ENCODE results near the gene TMUB2. TPM values are rescaled to one million over a fixed set of nuclear protein-coding genes. Genes with fewer than 3 reads are reported as not detected.
A peak's percentile ranks its signal among the peaks of the same experiment; 100 is the strongest.

The TMUB2 gene
- total and polyA plus RNA-seq, 9 of the 15 experiments (the other 6 are each of a cell fraction or from before 2014, with no cell fraction given) = 4.1 to 29.8 (median 16.3) TPM

DNA sequence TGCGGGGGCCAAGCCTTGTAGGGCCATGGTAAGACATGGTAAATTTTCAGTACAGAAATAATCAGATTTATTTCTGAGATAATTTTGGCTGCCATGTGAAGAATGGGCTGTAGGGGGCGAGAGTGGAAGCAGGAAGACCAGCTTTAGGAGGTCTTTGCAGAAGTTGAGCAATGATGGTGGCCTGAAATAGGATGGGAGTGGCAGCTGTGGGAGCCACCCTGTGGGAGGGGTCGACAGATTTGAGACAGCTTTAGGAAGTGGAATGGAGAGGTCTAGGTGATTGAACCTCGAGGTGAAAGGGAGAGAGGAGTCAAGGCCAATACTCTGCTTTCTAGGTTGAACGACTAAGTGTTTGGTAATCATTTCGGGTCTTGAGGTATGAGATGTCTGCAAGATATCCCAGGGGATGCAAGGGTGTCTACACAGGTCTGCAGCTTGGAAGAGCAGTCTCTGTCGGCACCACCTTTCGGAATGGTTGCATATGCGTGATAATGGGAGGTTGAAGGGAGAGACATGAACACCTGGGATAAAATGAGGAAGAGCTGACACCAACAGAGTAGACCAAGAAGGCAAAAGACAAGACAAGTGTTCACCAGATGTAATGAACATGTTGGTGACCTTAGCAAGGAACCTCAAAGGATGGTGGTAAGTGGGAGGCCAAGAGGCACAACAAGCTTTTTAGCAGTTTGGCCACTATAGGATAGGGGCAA lies 17.1 kb downstream of the TMUB2 start (continued):
- TF ChIP-seq, protein P1, sequence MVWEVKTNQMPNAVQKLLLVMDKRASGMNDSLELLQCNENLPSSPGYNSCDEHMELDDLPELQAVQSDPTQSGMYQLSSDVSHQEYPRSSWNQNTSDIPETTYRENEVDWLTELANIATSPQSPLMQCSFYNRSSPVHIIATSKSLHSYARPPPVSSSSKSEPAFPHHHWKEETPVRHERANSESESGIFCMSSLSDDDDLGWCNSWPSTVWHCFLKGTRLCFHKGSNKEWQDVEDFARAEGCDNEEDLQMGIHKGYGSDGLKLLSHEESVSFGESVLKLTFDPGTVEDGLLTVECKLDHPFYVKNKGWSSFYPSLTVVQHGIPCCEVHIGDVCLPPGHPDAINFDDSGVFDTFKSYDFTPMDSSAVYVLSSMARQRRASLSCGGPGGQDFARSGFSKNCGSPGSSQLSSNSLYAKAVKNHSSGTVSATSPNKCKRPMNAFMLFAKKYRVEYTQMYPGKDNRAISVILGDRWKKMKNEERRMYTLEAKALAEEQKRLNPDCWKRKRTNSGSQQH (CRISPR knock-in tag; IDR thresholded peaks at IDR 0.05) = no peak
- TF ChIP-seq ZNF263 (CRISPR knock-in tag; IDR thresholded peaks at IDR 0.05; ENCODE audit: borderline replicate concordance) = no peak
- no peak for TF ChIP-seq U2AF1 (optimal IDR thresholded peaks at IDR 0.05; ENCODE audit: low read depth, low read length)
- TF ChIP-seq HLTF (IDR thresholded peaks at IDR 0.05) = no peak
- TF ChIP-seq, protein P2, sequence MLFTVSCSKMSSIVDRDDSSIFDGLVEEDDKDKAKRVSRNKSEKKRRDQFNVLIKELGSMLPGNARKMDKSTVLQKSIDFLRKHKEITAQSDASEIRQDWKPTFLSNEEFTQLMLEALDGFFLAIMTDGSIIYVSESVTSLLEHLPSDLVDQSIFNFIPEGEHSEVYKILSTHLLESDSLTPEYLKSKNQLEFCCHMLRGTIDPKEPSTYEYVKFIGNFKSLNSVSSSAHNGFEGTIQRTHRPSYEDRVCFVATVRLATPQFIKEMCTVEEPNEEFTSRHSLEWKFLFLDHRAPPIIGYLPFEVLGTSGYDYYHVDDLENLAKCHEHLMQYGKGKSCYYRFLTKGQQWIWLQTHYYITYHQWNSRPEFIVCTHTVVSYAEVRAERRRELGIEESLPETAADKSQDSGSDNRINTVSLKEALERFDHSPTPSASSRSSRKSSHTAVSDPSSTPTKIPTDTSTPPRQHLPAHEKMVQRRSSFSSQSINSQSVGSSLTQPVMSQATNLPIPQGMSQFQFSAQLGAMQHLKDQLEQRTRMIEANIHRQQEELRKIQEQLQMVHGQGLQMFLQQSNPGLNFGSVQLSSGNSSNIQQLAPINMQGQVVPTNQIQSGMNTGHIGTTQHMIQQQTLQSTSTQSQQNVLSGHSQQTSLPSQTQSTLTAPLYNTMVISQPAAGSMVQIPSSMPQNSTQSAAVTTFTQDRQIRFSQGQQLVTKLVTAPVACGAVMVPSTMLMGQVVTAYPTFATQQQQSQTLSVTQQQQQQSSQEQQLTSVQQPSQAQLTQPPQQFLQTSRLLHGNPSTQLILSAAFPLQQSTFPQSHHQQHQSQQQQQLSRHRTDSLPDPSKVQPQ (CRISPR knock-in tag; IDR thresholded peaks at IDR 0.05; ENCODE audit: borderline replicate concordance) = no peak
- no peak for TF ChIP-seq SIN3A (IDR thresholded peaks at IDR 0.05; ENCODE audit: borderline replicate concordance in 2 of 2, control insufficient read depth in 1 of 2, low read depth in 2 of 2, low read length in 2 of 2)
- TF ChIP-seq ETV1 (tag; conservative IDR thresholded peaks at IDR 0.05; ENCODE audit: low read depth) = peak; percentile 35; the same call in 1 of the 2 replicates
- TF ChIP-seq ZNF134 (CRISPR knock-in tag; conservative IDR thresholded peaks at IDR 0.05) = no peak
- no peak for TF ChIP-seq ZNF143 (CRISPR knock-in tag; IDR thresholded peaks at IDR 0.05)
- TF ChIP-seq JUND (IDR thresholded peaks at IDR 0.05; ENCODE audit: borderline replicate concordance, low read depth, low read length) = no peak
- TF ChIP-seq JUND (tag; IDR thresholded peaks at IDR 0.05; ENCODE audit: borderline replicate concordance, low read depth, low read length) = no peak
- no peak for TF ChIP-seq TCFL5 (CRISPR knock-in tag; conservative IDR thresholded peaks at IDR 0.05)
- TF ChIP-seq ZNF347 (CRISPR knock-in tag; IDR thresholded peaks at IDR 0.05; ENCODE audit: low read depth) = no peak
- peak; percentile 21; the same call in 1 of the 2 replicates for TF ChIP-seq RAD51 (IDR thresholded peaks at IDR 0.05; ENCODE audit: borderline replicate concordance, low read depth)
- TF ChIP-seq HMG20B (CRISPR knock-in tag; IDR thresholded peaks at IDR 0.05) = no peak
- no peak for TF ChIP-seq NRF1 (conservative IDR thresholded peaks at IDR 0.05 in 1 of 2, IDR thresholded peaks at IDR 0.05 in 1 of 2)
- no peak for TF ChIP-seq CBX3 (IDR thresholded peaks at IDR 0.05; ENCODE audit: borderline replicate concordance in 1 of 2, low read length in 2 of 2)
- no peak for TF ChIP-seq ZNF785 (CRISPR knock-in tag; IDR thresholded peaks at IDR 0.05)
- no peak for TF ChIP-seq RBM17 (IDR thresholded peaks at IDR 0.05; ENCODE audit: borderline replicate concordance, low read depth, low read length)
- TF ChIP-seq ZNF23 (CRISPR knock-in tag; IDR thresholded peaks at IDR 0.05) = no peak
- no peak for TF ChIP-seq RHOXF2B (CRISPR knock-in tag; conservative IDR thresholded peaks at IDR 0.05)
- peak in 1 of 2 experiments; percentile 44; a peak in 3 of 4 replicates for TF ChIP-seq RAD21 (CRISPR knock-in tag; conservative IDR thresholded peaks at IDR 0.05 in 1 of 2, IDR thresholded peaks at IDR 0.05 in 1 of 2)
- TF ChIP-seq MAFG (tag; conservative IDR thresholded peaks at IDR 0.05) = no peak
- no peak for TF ChIP-seq YY1 (IDR thresholded peaks at IDR 0.05; ENCODE audit: borderline replicate concordance in 1 of 3, control insufficient read depth in 1 of 3, extremely low read depth in 1 of 3, insufficient read depth in 3 of 3, insufficient read length in 1 of 3, insufficient replicate concordance in 2 of 3, low read depth in 1 of 3, low read length in 2 of 3)
- no peak for TF ChIP-seq EP300 (IDR thresholded peaks at IDR 0.05; ENCODE audit: low read length)

All from K562 (cell line).